Measurements from ENCODE around the gene KCND3. TPM values are rescaled to one million over a fixed set of nuclear protein-coding genes. Genes with fewer than 3 reads are reported as not detected.

KCND3 gene
- total and polyA plus RNA-seq, 2 of the 4 experiments (the other 2 are of a cell fraction), result under 0.01 to 0.03 TPM

GRCh38 chr1:111814642-111815041, 174.8 kb downstream of the KCND3 start:
- Histone ChIP-seq H3K9me3 (ENCODE audit: control insufficient read depth, insufficient read depth, low read length) (no peaks in the 10 kb centered on the region), H2AFZ (replicated peaks; ENCODE audit: low read length, poor library complexity) (no peak overlapping the region), H3K27ac (ENCODE audit: insufficient read depth, low read length) (no peak overlapping the region), H2AK5ac (ENCODE audit: low read depth, low read length) (no peak overlapping the region), H3K4ac (ENCODE audit: low read depth, low read length) (no peak overlapping the region), H3K4me2 (ENCODE audit: low read depth, low read length) (no peak overlapping the region), H3K27me3 (ENCODE audit: control insufficient read depth, insufficient read depth, low read length) (peaks cover 17% of the 10 kb centered on the region), H3K23ac (ENCODE audit: low read depth, low read length) (no peak overlapping the region), H2AK9ac (replicated peaks; ENCODE audit: low read depth, low read length, poor library complexity) (no peak overlapping the region), H4K5ac (ENCODE audit: low read depth, low read length) (no peak overlapping the region), H3K14ac (replicated peaks; ENCODE audit: low read depth, low read length) (no peak overlapping the region), H3K79me1 (ENCODE audit: low read depth in 1 of 2, low read length in 2 of 2) (no peaks in the 10 kb centered on the region), H3K56ac (ENCODE audit: extremely low read depth, insufficient read depth, low read length) (no peak overlapping the region), H2BK20ac (ENCODE audit: low read depth, low read length) (no peak overlapping the region), H2BK15ac (ENCODE audit: low read depth, low read length) (no peak overlapping the region), H2BK5ac (ENCODE audit: low read depth, low read length, poor library complexity, severe bottlenecking) (no peak overlapping the region), H4K20me1 (ENCODE audit: insufficient read depth, low read length) (no peaks in the 10 kb centered on the region), H4K91ac (ENCODE audit: insufficient read depth, low read depth, low read length) (no peak overlapping the region), H3K9me1 (ENCODE audit: insufficient read depth, low read length) (no peaks in the 10 kb centered on the region), H2BK120ac (ENCODE audit: low read depth, low read length) (no peak overlapping the region), H3K9ac (ENCODE audit: low read depth, low read length) (no peak overlapping the region), H3K4me1 (ENCODE audit: control insufficient read depth, insufficient read depth, low read length) (no peaks in the 10 kb centered on the region), H3K4me3 (ENCODE audit: insufficient read depth, low read depth, low read length) (no peak overlapping the region), H3K36me3 (ENCODE audit: control insufficient read depth, insufficient read depth, low read length) (no peaks in the 10 kb centered on the region), H4K8ac (ENCODE audit: low read depth in 2 of 2, low read length in 2 of 2) (no peak overlapping the region), H3K18ac (ENCODE audit: low read depth, low read length) (no peak overlapping the region)
- intact Hi-C loops (cut with micrococcal nuclease) (no loop called here), dilution Hi-C loops (cut with HindIII; ENCODE audit: low sequenced_read_pairs, unreplicated experiment) (no loop called here), in situ Hi-C loops (cut with MboI; ENCODE audit: low sequenced_read_pairs) (no loop called here)
- BruUV-seq (replicated peaks), result no TSS peak
- 92% methylated on average over 2 of the region's 3 CpGs; no CpG with 5 or more reads in 1 of the 2 experiments for WGBS, 2 experiments (ENCODE audit: extremely low coverage in 2 of 2, insufficient read length in 1 of 2)
- no peak for DNase-seq
- ChIA-PET CTCF (no interaction called here), POLR2A (ENCODE audit: unreplicated experiment) (no interaction called here)
- TF ChIP-seq RAD21 (IDR thresholded peaks at IDR 0.05; ENCODE audit: low read length) (no peak), USF2 (IDR thresholded peaks at IDR 0.05; ENCODE audit: low read depth, low read length) (no peak), ELK1 (IDR thresholded peaks at IDR 0.05; ENCODE audit: borderline replicate concordance, low read depth, low read length) (no peak), SMC3 (IDR thresholded peaks at IDR 0.05; ENCODE audit: low read depth, low read length) (no peak), POLR2A (IDR thresholded peaks at IDR 0.05; ENCODE audit: low read depth, low read length) (no peak), MAZ (IDR thresholded peaks at IDR 0.05; ENCODE audit: borderline replicate concordance, low read depth, low read length) (no peak), MXI1 (IDR thresholded peaks at IDR 0.05; ENCODE audit: borderline replicate concordance, low read depth, low read length) (no peak), NFE2L2 (IDR thresholded peaks at IDR 0.05; ENCODE audit: low read depth, low read length) (no peak), RFX5 (IDR thresholded peaks at IDR 0.05; ENCODE audit: low read depth, low read length) (no peak), CEBPB (IDR thresholded peaks at IDR 0.05; ENCODE audit: low read depth, low read length) (no peak), BHLHE40 (IDR thresholded peaks at IDR 0.05; ENCODE audit: low read depth, low read length) (no peak), CTCF (conservative IDR thresholded peaks at IDR 0.05; ENCODE audit: low read depth, low read length) (no peak), CHD1 (IDR thresholded peaks at IDR 0.05; ENCODE audit: low read depth, low read length) (no peak)
- ATAC-seq (ENCODE audit: low read depth), result no peak

Measured in IMR-90 (cell line).